Measurements from ENCODE around the gene ATP8B4. TPM values are rescaled to one million over a fixed set of nuclear protein-coding genes. Genes with fewer than 3 reads are reported as not detected.

The ATP8B4 gene
- total and polyA plus RNA-seq, 10 of the 15 experiments (the other 5 are each of a cell fraction or from before 2014, with no cell fraction given): 0.02 to 0.94 (median 0.19) TPM

GRCh38 chr15:50144341-50145120 is 25.5 kb upstream of the ATP8B4 start:
- DNase-seq (ENCODE audit: low read depth, low spot score): no peak
- no peak overlapping the region for H2AFZ ChIP-seq (ENCODE audit: control insufficient read depth, low read depth, low read length)
- no peak overlapping the region for H3K4me2 ChIP-seq (ENCODE audit: control insufficient read depth, insufficient read depth)
- ATAC-seq: no peak
- H3K4me1 ChIP-seq (ENCODE audit: control insufficient read depth, insufficient read depth, low read length): no peaks in the 10 kb centered on the region
- ChIA-PET SMC1A (ENCODE audit: uncharacterized antibody, unreplicated experiment) (interaction anchor here (0.7 to 2.2 kb wide), 18 partner anchors 9 to 1786 kb away, joined by 3 to 13 read pairs (median 4); partner anchors contain the start of genes ATP8B4 and FGF7), POLR2A (no interaction called here), RAD21 (ENCODE audit: unreplicated experiment) (interaction anchor here (0.7 to 2.7 kb wide), 10 partner anchors 10 to 1283 kb away, joined by 3 to 21 read pairs (median 6); partner anchors contain the start of gene FGF7), CTCF (interaction anchor here (0.6 to 4.5 kb wide), 30 partner anchors 8 to 1792 kb away, joined by 3 to 21 read pairs (median 5); partner anchors contain the start of genes ATP8B4, EID1 and FGF7)
- no peak overlapping the region for H3K4me3 ChIP-seq
- BruUV-seq (replicated peaks): no TSS peak
- H3K79me2 ChIP-seq (ENCODE audit: control insufficient read depth, insufficient read depth, low read length): no peaks in the 10 kb centered on the region
- no peak overlapping the region for H3K27ac ChIP-seq (ENCODE audit: control insufficient read depth, insufficient read depth)
- no peaks in the 10 kb centered on the region; a peak in 1 of 4 replicates for H3K27me3 ChIP-seq (replicated peaks in 1 of 2; ENCODE audit: control insufficient read depth in 2 of 2, insufficient read depth in 2 of 2, low read length in 1 of 2)
- no peak for TF ChIP-seq SIN3A (IDR thresholded peaks at IDR 0.05; ENCODE audit: low read depth, low read length)
- TF ChIP-seq ELK1 (IDR thresholded peaks at IDR 0.05; ENCODE audit: low read depth, low read length): no peak
- TF ChIP-seq ZNF687 (IDR thresholded peaks at IDR 0.05): no peak
- TF ChIP-seq NR2C1 (IDR thresholded peaks at IDR 0.05): no peak
- no peak for TF ChIP-seq ETV6 (conservative IDR thresholded peaks at IDR 0.05 in 1 of 2, IDR thresholded peaks at IDR 0.05 in 1 of 2; ENCODE audit: borderline replicate concordance in 1 of 2, low read depth in 1 of 2)
- no peak for TF ChIP-seq ZZZ3 (IDR thresholded peaks at IDR 0.05; ENCODE audit: control insufficient read depth, insufficient read length, low read depth)
- no peak for TF ChIP-seq NFXL1 (IDR thresholded peaks at IDR 0.05; ENCODE audit: borderline replicate concordance)
- no peak for TF ChIP-seq ATF7 (IDR thresholded peaks at IDR 0.05; ENCODE audit: low read depth)
- no peak for TF ChIP-seq TCF12 (IDR thresholded peaks at IDR 0.05; ENCODE audit: low read depth, low read length)
- no peak for TF ChIP-seq ZNF592 (IDR thresholded peaks at IDR 0.05)
- no peak for TF ChIP-seq MEF2B (IDR thresholded peaks at IDR 0.05; ENCODE audit: partially characterized antibody, poor library complexity, severe bottlenecking)
- TF ChIP-seq BHLHE40 (IDR thresholded peaks at IDR 0.05; ENCODE audit: borderline replicate concordance in 1 of 2, low read depth in 2 of 2, low read length in 1 of 2): no peak
- WGBS (ENCODE audit: insufficient coverage, insufficient replicate concordance, low lambda C conversion rate, missing lambda C conversion rate): 43% methylated on average over 6 of the region's 6 CpGs
- H3K9ac ChIP-seq (ENCODE audit: control insufficient read depth, insufficient read depth, low read length): no peak overlapping the region
- H4K20me1 ChIP-seq (ENCODE audit: control insufficient read depth, insufficient read depth): no peaks in the 10 kb centered on the region
- in situ Hi-C loops (cut with MboI): loop anchor here (5.0 to 10.0 kb wide), 4 partner anchors 720 to 1790 kb away; partner anchors contain the start of gene FGF7
- H3K36me3 ChIP-seq (ENCODE audit: control insufficient read depth in 2 of 2, insufficient read depth in 2 of 2, low read length in 1 of 2): no peaks in the 10 kb centered on the region
- H3K9me3 ChIP-seq (replicated peaks; ENCODE audit: control insufficient read depth, insufficient read depth, low read length): no peaks in the 10 kb centered on the region
- FAIRE-seq: no peak
- intact Hi-C loops (cut with micrococcal nuclease; ENCODE audit: unreplicated experiment): loop anchor here (1.0 to 5.0 kb wide), 5 partner anchors 87 to 1282 kb away; no protein-coding TSS in a partner anchor

All from GM12878 (cell line).